ENCODE results near the gene OR2T3. TPM values are rescaled to one million over a fixed set of nuclear protein-coding genes. Genes with fewer than 3 reads are reported as not detected.
A peak's percentile ranks its signal among the peaks of the same experiment; 100 is the strongest.
"Not testable (repeated sequence)": the region's sequence is repeated elsewhere in the genome, so short reads cannot be mapped to it uniquely, and the experiment has no call there.

OR2T3 gene
- polyA plus RNA-seq, 1 of the 3 experiments (the other 2 are of a cell fraction): not detected

GRCh38 chr1:248475660-248476059 lies 2.5 kb downstream of the OR2T3 start:
- DNase-seq; H3K79me2 ChIP-seq (ENCODE audit: insufficient read depth); CTCF ChIA-PET; H3K27ac ChIP-seq (ENCODE audit: low read depth in 2 of 2, low read length in 1 of 2); H4K20me1 ChIP-seq (ENCODE audit: insufficient read depth); H3K9me2 ChIP-seq; H3F3A ChIP-seq (replicated peaks; ENCODE audit: insufficient read depth); H3K9ac ChIP-seq; H3K27me3 ChIP-seq (ENCODE audit: insufficient read depth); H3K4me1 ChIP-seq (ENCODE audit: control insufficient read depth in 1 of 2, insufficient read depth in 2 of 2, low read depth in 1 of 2, low read length in 1 of 2); H2AFZ ChIP-seq (ENCODE audit: low read depth); H3K4me2 ChIP-seq; H3K36me3 ChIP-seq (replicated peaks in 1 of 2; ENCODE audit: control insufficient read depth in 1 of 2, insufficient read depth in 2 of 2, low read length in 1 of 2); H3K9me3 ChIP-seq; H3K4me3 ChIP-seq (ENCODE audit: low read depth in 2 of 2, low read length in 1 of 2); POLR2A ChIA-PET: not testable (repeated sequence)
- WGBS (ENCODE audit: low lambda C conversion rate): no CpG with 5 or more reads among the region's 1 CpG

GRCh38 chr1:248481686-248482579 lies 8.8 kb downstream of the OR2T3 start:
- H3K27ac ChIP-seq (ENCODE audit: low read depth in 2 of 2, low read length in 1 of 2); H4K20me1 ChIP-seq (ENCODE audit: insufficient read depth); CTCF ChIA-PET; POLR2A ChIA-PET; H3K79me2 ChIP-seq (ENCODE audit: insufficient read depth); H3K9ac ChIP-seq; H3K27me3 ChIP-seq (ENCODE audit: insufficient read depth); H3K9me3 ChIP-seq; H2AFZ ChIP-seq (ENCODE audit: low read depth); DNase-seq; H3K9me2 ChIP-seq; H3F3A ChIP-seq (replicated peaks; ENCODE audit: insufficient read depth); H3K36me3 ChIP-seq (replicated peaks in 1 of 2; ENCODE audit: control insufficient read depth in 1 of 2, insufficient read depth in 2 of 2, low read length in 1 of 2); H3K4me1 ChIP-seq (ENCODE audit: control insufficient read depth in 1 of 2, insufficient read depth in 2 of 2, low read depth in 1 of 2, low read length in 1 of 2): not testable (repeated sequence)
- Histone ChIP-seq H3K4me3 (ENCODE audit: low read depth in 2 of 2, low read length in 1 of 2) (peak overlapping the region in 1 of 2 experiments; percentile 12; a peak in 1 of 4 replicates), H3K4me2 (0 out of 2 replicates have a peak overlapping the region, but pooled peaks have one; percentile 37)
- WGBS (ENCODE audit: low lambda C conversion rate): 2% methylated on average over 13 of the region's 13 CpGs

GRCh38 chr1:248488289-248488688 lies 15.1 kb downstream of the OR2T3 start, which contains the start of gene OR2T5:
Gene OR2T5, plus strand, starts transcription at chr1:248488589. Its CDS starts 0 bp downstream, at chr1:248488589.
- CTCF ChIA-PET; H3K9me3 ChIP-seq; H3K4me2 ChIP-seq; H3F3A ChIP-seq (replicated peaks; ENCODE audit: insufficient read depth); H2AFZ ChIP-seq (ENCODE audit: low read depth); POLR2A ChIA-PET; H3K9me2 ChIP-seq; DNase-seq; H3K36me3 ChIP-seq (replicated peaks in 1 of 2; ENCODE audit: control insufficient read depth in 1 of 2, insufficient read depth in 2 of 2, low read length in 1 of 2); H3K9ac ChIP-seq; H3K4me1 ChIP-seq (ENCODE audit: control insufficient read depth in 1 of 2, insufficient read depth in 2 of 2, low read depth in 1 of 2, low read length in 1 of 2); H4K20me1 ChIP-seq (ENCODE audit: insufficient read depth); H3K4me3 ChIP-seq (ENCODE audit: low read depth in 2 of 2, low read length in 1 of 2); H3K27ac ChIP-seq (ENCODE audit: low read depth in 2 of 2, low read length in 1 of 2); H3K27me3 ChIP-seq (ENCODE audit: insufficient read depth); H3K79me2 ChIP-seq (ENCODE audit: insufficient read depth): not testable (repeated sequence)
- 14% methylated on average over 4 of the region's 6 CpGs for WGBS (ENCODE audit: low lambda C conversion rate)

GRCh38 chr1:248496661-248497060 lies 23.5 kb downstream of the OR2T3 start:
- no CpG with 5 or more reads among the region's 5 CpGs for WGBS (ENCODE audit: low lambda C conversion rate)
- DNase-seq; H3K27ac ChIP-seq (ENCODE audit: low read depth in 2 of 2, low read length in 1 of 2); H3K79me2 ChIP-seq (ENCODE audit: insufficient read depth); H3K4me3 ChIP-seq (ENCODE audit: low read depth in 2 of 2, low read length in 1 of 2); H3K9ac ChIP-seq; H3K4me2 ChIP-seq; H3K9me2 ChIP-seq; POLR2A ChIA-PET; H3K9me3 ChIP-seq; H3F3A ChIP-seq (replicated peaks; ENCODE audit: insufficient read depth); H2AFZ ChIP-seq (ENCODE audit: low read depth); H3K27me3 ChIP-seq (ENCODE audit: insufficient read depth); H4K20me1 ChIP-seq (ENCODE audit: insufficient read depth); H3K4me1 ChIP-seq (ENCODE audit: control insufficient read depth in 1 of 2, insufficient read depth in 2 of 2, low read depth in 1 of 2, low read length in 1 of 2); H3K36me3 ChIP-seq (replicated peaks in 1 of 2; ENCODE audit: control insufficient read depth in 1 of 2, insufficient read depth in 2 of 2, low read length in 1 of 2); CTCF ChIA-PET: not testable (repeated sequence)

GRCh38 chr1:248500305-248501035 lies 27.3 kb downstream of the OR2T3 start:
- H3K4me1 ChIP-seq (ENCODE audit: control insufficient read depth in 1 of 2, insufficient read depth in 2 of 2, low read depth in 1 of 2, low read length in 1 of 2); H3K27ac ChIP-seq (ENCODE audit: low read depth in 2 of 2, low read length in 1 of 2); H3K27me3 ChIP-seq (ENCODE audit: insufficient read depth); CTCF ChIA-PET; H3K79me2 ChIP-seq (ENCODE audit: insufficient read depth); H3K4me3 ChIP-seq (ENCODE audit: low read depth in 2 of 2, low read length in 1 of 2); H3F3A ChIP-seq (replicated peaks; ENCODE audit: insufficient read depth); H2AFZ ChIP-seq (ENCODE audit: low read depth); H3K9me2 ChIP-seq; H4K20me1 ChIP-seq (ENCODE audit: insufficient read depth); H3K36me3 ChIP-seq (replicated peaks in 1 of 2; ENCODE audit: control insufficient read depth in 1 of 2, insufficient read depth in 2 of 2, low read length in 1 of 2); H3K4me2 ChIP-seq; H3K9me3 ChIP-seq; POLR2A ChIA-PET; H3K9ac ChIP-seq; DNase-seq: not testable (repeated sequence)
- 0% methylated on average over 1 of the region's 2 CpGs for WGBS (ENCODE audit: low lambda C conversion rate)

GRCh38 chr1:248507773-248508172 lies 34.6 kb downstream of the OR2T3 start, which contains the start of gene OR2G6:
Gene OR2G6, plus strand, starts transcription at chr1:248508073. Its CDS starts 13,574 bp downstream, at chr1:248521647.
- H3K79me2 ChIP-seq (ENCODE audit: insufficient read depth); CTCF ChIA-PET; H3K9me2 ChIP-seq; H2AFZ ChIP-seq (ENCODE audit: low read depth); H3K9ac ChIP-seq; H3K27me3 ChIP-seq (ENCODE audit: insufficient read depth); H4K20me1 ChIP-seq (ENCODE audit: insufficient read depth); POLR2A ChIA-PET; H3K9me3 ChIP-seq; H3K27ac ChIP-seq (ENCODE audit: low read depth in 2 of 2, low read length in 1 of 2); DNase-seq; H3K4me1 ChIP-seq (ENCODE audit: control insufficient read depth in 1 of 2, insufficient read depth in 2 of 2, low read depth in 1 of 2, low read length in 1 of 2); H3F3A ChIP-seq (replicated peaks; ENCODE audit: insufficient read depth); H3K4me2 ChIP-seq; H3K36me3 ChIP-seq (replicated peaks in 1 of 2; ENCODE audit: control insufficient read depth in 1 of 2, insufficient read depth in 2 of 2, low read length in 1 of 2); H3K4me3 ChIP-seq (ENCODE audit: low read depth in 2 of 2, low read length in 1 of 2): not testable (repeated sequence)
- no CpG with 5 or more reads among the region's 2 CpGs for WGBS (ENCODE audit: low lambda C conversion rate)
